IPS-20b (cell line): ENCODE results near the gene ZNF593.

Experiments
- H3K27ac ChIP-seq: one replicate; pipeline ENCODE4 v1.5.1; 2013; ENCODE audit warnings: low read length
- H3K27me3 ChIP-seq: 2 replicates; pipeline ENCODE4 v1.6.1; 2013; ENCODE audit warnings: mild to moderate bottlenecking, low read length, inconsistent platforms; ENCODE audit not compliant: insufficient read depth
- H3K36me3 ChIP-seq: 2 replicates; pipeline ENCODE4 v1.6.1; 2013; ENCODE audit warnings: low read depth, mild to moderate bottlenecking, inconsistent platforms, low read length, moderate library complexity; ENCODE audit not compliant: insufficient read depth
- H3K4me1 ChIP-seq: 2 replicates; pipeline ENCODE4 v1.6.1; 2013; ENCODE audit warnings: mild to moderate bottlenecking, control low read depth, inconsistent platforms, low read length, moderate library complexity; ENCODE audit not compliant: insufficient read depth
- H3K4me3 ChIP-seq: 2 replicates; pipeline ENCODE4 v1.5.1; 2013; ENCODE audit warnings: mild to moderate bottlenecking, low read length, inconsistent platforms
- H3K9ac ChIP-seq: 2 replicates; pipeline ENCODE4 v1.6.1; 2013; ENCODE audit warnings: low read depth, mild to moderate bottlenecking, inconsistent platforms, low read length, moderate library complexity
- H3K9me3 ChIP-seq: 2 replicates; pipeline ENCODE4 v1.6.1; 2013; ENCODE audit warnings: mild to moderate bottlenecking, low read depth, low read length, inconsistent platforms; ENCODE audit not compliant: insufficient read depth

Gene ZNF593

GRCh38 chr1:26155370-26156284, 14.1 kb upstream of the ZNF593 start:
- Histone ChIP-seq H3K9me3 (no peaks in the 10 kb centered on the region), H3K9ac (no peak overlapping the region), H3K27me3 (peaks cover 94% of the 10 kb centered on the region), H3K27ac (no peak overlapping the region), H3K36me3 (no peaks in the 10 kb centered on the region), H3K4me3 (peak overlapping the region; percentile 61), H3K4me1 (peaks cover 30% of the 10 kb centered on the region)

DNA sequence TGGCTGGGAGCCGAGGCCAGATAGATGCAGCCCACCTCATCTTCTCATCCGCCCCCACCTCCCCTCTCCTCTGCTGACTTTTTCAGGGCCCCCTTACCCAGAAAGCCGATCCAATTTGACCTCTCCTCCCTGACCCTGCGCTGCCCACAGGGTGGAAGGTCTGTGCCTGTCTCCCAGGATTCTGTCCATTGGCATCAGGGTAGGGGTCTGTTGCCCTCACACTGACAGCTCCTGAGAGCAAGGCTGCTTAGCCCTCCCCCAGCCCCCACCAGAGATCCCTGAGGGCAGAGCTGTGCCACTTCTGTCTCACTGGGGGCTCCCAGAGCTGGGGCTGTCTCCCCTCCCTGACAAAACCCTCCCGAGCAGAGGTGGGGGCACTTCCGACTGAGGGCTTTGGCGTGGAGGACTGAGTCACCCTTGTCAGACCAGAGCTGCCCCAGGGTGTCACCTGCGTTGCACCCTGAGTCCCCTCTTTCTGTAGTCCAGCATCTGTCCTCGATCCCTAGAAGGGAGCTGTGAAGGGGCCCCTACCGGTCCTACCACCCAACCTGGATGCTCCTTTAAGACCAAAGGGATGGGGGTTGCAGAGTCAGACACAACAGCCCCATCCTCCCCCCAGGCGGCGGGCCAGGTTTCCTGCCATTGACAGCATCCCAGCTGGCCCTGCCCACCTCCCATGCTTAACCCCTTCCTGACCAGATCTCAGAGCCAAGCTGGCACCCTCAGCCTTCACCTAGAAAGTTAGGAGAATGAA, 13.2 kb upstream of the ZNF593 start:
- no peaks in the 10 kb centered on the region for H3K9me3 ChIP-seq
- no peak overlapping the region; the same call in 1 of the 2 replicates for H3K9ac ChIP-seq
- H3K4me1 ChIP-seq: peaks cover 30% of the 10 kb centered on the region
- H3K27me3 ChIP-seq: peaks cover 96% of the 10 kb centered on the region
- H3K27ac ChIP-seq: no peak overlapping the region
- peak overlapping the region; percentile 61 for H3K4me3 ChIP-seq
- no peaks in the 10 kb centered on the region for H3K36me3 ChIP-seq

GRCh38 chr1:26158271-26158907, 11.3 kb upstream of the ZNF593 start:
- no peaks in the 10 kb centered on the region for H3K36me3 ChIP-seq
- peaks cover 100% of the 10 kb centered on the region for H3K27me3 ChIP-seq
- H3K4me1 ChIP-seq: peaks cover 30% of the 10 kb centered on the region
- H3K9me3 ChIP-seq: no peaks in the 10 kb centered on the region
- no peak overlapping the region for H3K27ac ChIP-seq
- H3K9ac ChIP-seq: no peak overlapping the region
- no peak overlapping the region for H3K4me3 ChIP-seq

DNA sequence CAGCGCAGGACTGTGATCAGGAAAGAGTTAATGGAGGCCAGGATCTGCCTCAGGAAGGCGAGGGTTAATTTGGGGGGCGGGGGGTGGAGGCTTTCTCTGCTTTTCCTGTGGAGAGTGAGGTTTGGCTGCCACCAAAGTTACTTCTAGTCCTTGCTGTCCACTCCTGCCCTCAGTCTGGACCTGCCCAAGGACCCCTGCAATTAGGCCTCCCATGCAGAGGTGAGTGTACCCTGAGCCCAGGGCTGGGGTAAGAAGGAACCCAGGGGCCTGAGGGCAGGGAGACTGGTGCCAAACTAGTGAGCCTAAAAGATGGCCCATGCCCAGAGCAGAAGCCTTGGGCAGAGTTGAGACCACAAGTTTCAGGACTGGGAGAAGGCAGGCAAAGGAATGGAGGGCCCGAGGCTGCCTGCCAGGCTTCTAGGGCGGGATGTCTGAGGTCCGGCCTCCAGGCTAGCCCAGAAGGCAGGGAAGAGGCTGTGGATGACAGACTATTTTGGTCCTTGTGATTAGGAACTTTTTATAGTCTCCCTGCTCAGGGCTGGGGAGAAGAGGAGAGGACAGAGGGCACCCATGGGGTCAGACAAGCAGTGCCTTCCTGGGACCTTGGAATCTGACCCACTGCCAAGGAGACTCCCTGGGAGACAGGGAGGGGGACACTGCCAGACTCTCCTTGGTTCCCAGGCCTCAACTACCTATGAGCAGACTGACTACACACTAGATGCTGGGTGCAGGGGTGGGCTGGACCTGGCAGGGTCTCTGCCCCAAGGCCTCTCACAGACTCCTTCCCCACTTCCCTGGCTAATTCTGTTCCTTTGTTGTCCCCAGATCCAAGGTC, 10.6 kb upstream of the ZNF593 start, which contains the start of gene FAM110D:
Gene FAM110D (plus strand): TSS at position 172 of the 835 bp plus-strand sequence. CDS start 2,213 bp downstream, outside the sequence.
- H3K4me3 ChIP-seq: peak within 1 kb of the TSS; percentile 49
- no peak within 1 kb of the TSS for H3K27ac ChIP-seq
- peaks cover 100% of the 10 kb centered on the region for H3K27me3 ChIP-seq
- H3K36me3 ChIP-seq: no peaks in the 10 kb centered on the region
- H3K9me3 ChIP-seq: no peaks in the 10 kb centered on the region
- H3K4me1 ChIP-seq: peaks cover 29% of the 10 kb centered on the region
- no peak within 1 kb of the TSS for H3K9ac ChIP-seq

- Histone ChIP-seq H3K27ac (no peak overlapping the region), H3K27me3 (peaks cover 100% of the 10 kb centered on the region), H3K9me3 (no peaks in the 10 kb centered on the region), H3K4me1 (peaks cover 24% of the 10 kb centered on the region), H3K9ac (no peak overlapping the region), H3K36me3 (no peaks in the 10 kb centered on the region), H3K4me3 (no peak overlapping the region)
These were observed 10.0 kb upstream of the ZNF593 start for GRCh38 chr1:26159743-26160039.

GRCh38 chr1:26160527-26161414, 8.9 kb upstream of the ZNF593 start:
- no peak overlapping the region for H3K27ac ChIP-seq
- peaks cover 100% of the 10 kb centered on the region for H3K27me3 ChIP-seq
- peak overlapping the region; percentile 62 for H3K4me3 ChIP-seq
- H3K4me1 ChIP-seq: peaks cover 24% of the 10 kb centered on the region
- no peaks in the 10 kb centered on the region for H3K36me3 ChIP-seq
- no peaks in the 10 kb centered on the region for H3K9me3 ChIP-seq
- peak overlapping the region; percentile 68; the same call in 1 of the 2 replicates for H3K9ac ChIP-seq

- Histone ChIP-seq H3K27me3 (peaks cover 98% of the 10 kb centered on the region), H3K36me3 (no peaks in the 10 kb centered on the region), H3K27ac (no peak overlapping the region), H3K4me1 (peaks cover 19% of the 10 kb centered on the region; the same call in 1 of the 2 replicates), H3K9me3 (no peaks in the 10 kb centered on the region), H3K4me3 (peak overlapping the region; percentile 62), H3K9ac (peak overlapping the region; percentile 68; the same call in 1 of the 2 replicates)
These were observed 8.1 kb upstream of the ZNF593 start for GRCh38 chr1:26161415-26162219.

DNA sequence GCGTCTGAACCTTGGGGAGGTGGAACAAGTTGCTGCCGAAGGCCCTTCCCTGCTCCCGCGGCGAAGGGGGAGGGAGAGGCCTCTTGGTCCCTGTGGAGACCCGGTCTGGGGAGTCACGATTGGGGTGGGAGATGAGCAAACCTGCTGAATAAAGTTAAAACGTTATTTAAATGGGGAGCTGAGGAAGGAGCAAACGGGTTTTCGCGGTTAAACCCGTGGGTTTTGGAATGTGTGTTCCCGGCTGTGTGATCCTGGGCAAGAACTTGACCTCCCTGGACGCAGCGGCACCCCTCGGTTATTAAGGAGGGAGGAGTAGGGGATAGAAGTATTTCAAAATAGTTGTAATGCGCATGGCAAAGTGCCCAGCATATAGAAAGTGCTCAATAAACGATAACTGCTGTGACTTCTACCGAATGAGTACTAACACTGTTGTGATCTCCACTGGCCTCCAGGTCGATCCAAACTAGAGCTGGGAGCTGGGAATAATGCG, 7.4 kb upstream of the ZNF593 start:
- Histone ChIP-seq H3K4me3 (peak overlapping the region; percentile 62), H3K27me3 (peaks cover 97% of the 10 kb centered on the region), H3K27ac (no peak overlapping the region)

DNA sequence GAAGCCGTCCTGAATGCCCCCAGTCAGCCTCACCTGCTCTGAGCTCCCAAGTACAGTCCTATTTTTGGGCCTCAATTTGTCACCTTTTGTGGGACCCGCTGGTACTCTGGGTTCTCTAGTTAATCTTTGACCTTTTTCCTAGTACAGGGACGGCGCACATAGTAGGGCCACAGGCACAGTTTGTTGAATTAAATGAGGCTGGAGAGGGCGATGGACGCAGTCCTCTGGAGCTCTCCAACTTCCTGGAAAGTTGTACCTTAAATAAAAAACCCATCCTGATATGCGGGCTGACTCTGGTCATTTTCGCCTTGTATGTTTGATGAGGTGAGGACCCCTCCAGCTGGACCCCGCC, 6.0 kb upstream of the ZNF593 start:
- peak overlapping the region; percentile 38; the same call in 1 of the 2 replicates for H3K4me3 ChIP-seq
- no peak overlapping the region for H3K27ac ChIP-seq
- peaks cover 12% of the 10 kb centered on the region; the same call in 1 of the 2 replicates for H3K4me1 ChIP-seq
- H3K36me3 ChIP-seq: no peaks in the 10 kb centered on the region
- H3K9me3 ChIP-seq: no peaks in the 10 kb centered on the region
- no peak overlapping the region for H3K9ac ChIP-seq
- peaks cover 89% of the 10 kb centered on the region for H3K27me3 ChIP-seq

More for the DNA sequence above, 7.4 kb upstream of the ZNF593 start:
- H3K36me3 ChIP-seq: no peaks in the 10 kb centered on the region
- H3K9me3 ChIP-seq: no peaks in the 10 kb centered on the region
- H3K9ac ChIP-seq: no peak overlapping the region
- H3K4me1 ChIP-seq: peaks cover 16% of the 10 kb centered on the region; the same call in 1 of the 2 replicates
